HCT116 (cell line): ENCODE results near the gene SENP3. TPM values are rescaled to one million over a fixed set of nuclear protein-coding genes. Genes with fewer than 3 reads are reported as not detected.

Experiments
- ATAC-seq: fragments of 200-7000 bp; cut with Tn5 transposase; 2 replicates; pipeline ENCODE4 v1.9.1; 2020; ENCODE audit warnings: mild to moderate bottlenecking, moderate library complexity
- BruUV-seq: library from RNA; stranded (reverse); fragments of 400-500 nt; replicated peaks from 2 replicates; lab custom pipeline; 2021; lab: Mats Ljungman, UMichigan
- CTCF ChIA-PET: fragments of 300-600 bp; sonication (Branson Sonifier 250); formaldehyde crosslinking; loops from one replicate; lab custom pipeline; 2021; ENCODE audit warnings: antibody characterized with exemption; lab: Charles Lee
- POLR2A ChIA-PET: fragments of 300-600, 350-600 bp; sonication (Branson Sonifier 250); formaldehyde crosslinking; loops from one replicate; lab custom pipeline; 2021; ENCODE audit warnings: antibody characterized with exemption; lab: Charles Lee
- RAD21 ChIA-PET, 2 experiments: fragments of 300-600 bp; sonication (Branson Sonifier 250); formaldehyde crosslinking; loops; one replicate each; lab custom pipeline; 2023; ENCODE audit warnings: low total read pairs in 2 of 2; ENCODE audit not compliant: uncharacterized antibody in 2 of 2, unreplicated experiment in 2 of 2, low non-redundant PET in 1 of 2; lab: Charles Lee
- DNase-seq: peaks from one replicate; pipeline ENCODE4 v3.0.0-alpha.2; 2010; ENCODE audit warnings: low read depth, low spot score
- H2AFZ ChIP-seq: fragments of 200-600 bp; shearing (Covaris generic), sonication (generic); 2 replicates; pipeline ENCODE4 v1.6.1; 2017; ENCODE audit warnings: low read depth, mixed run types, mixed read lengths, antibody characterized with exemption, low read length; ENCODE audit not compliant: poor library complexity, severe bottlenecking
- H3K27ac ChIP-seq: 2 replicates; pipeline ENCODE4 v1.5.1; 2012; ENCODE audit warnings: low read depth, low read length
- H3K27me3 ChIP-seq: fragments of 200-600 bp; sonication (generic); 2 replicates; pipeline ENCODE4 v1.6.1; 2016; ENCODE audit warnings: mixed run types, low read length, mixed read lengths; ENCODE audit not compliant: insufficient read depth
- H3K36me3 ChIP-seq, 2 experiments: fragments of 200-500 bp in 1 of 2; fragments of 200-600 bp in 1 of 2; sonication (Bioruptor generic) in 1 of 2; sonication (generic) in 1 of 2; 2 replicates each; pipeline versions ENCODE4 v1.5.1 to v1.6.1; 2014 to 2016; ENCODE audit warnings: low read length in 2 of 2, inconsistent platforms in 1 of 2, mixed read lengths in 1 of 2, mixed run types in 1 of 2; ENCODE audit not compliant: insufficient read depth in 2 of 2, control insufficient read depth in 1 of 2
- H3K4me1 ChIP-seq, 2 experiments: fragments of 200-600 bp in 1 of 2; sonication (generic) in 1 of 2; 2 replicates each; pipeline versions ENCODE4 v1.5.1 to v1.6.1; 2012 to 2017; ENCODE audit warnings: low read length in 2 of 2, inconsistent platforms in 1 of 2, mild to moderate bottlenecking in 1 of 2, mixed read lengths in 1 of 2, mixed run types in 1 of 2, moderate library complexity in 1 of 2; ENCODE audit not compliant: insufficient read depth in 2 of 2, control insufficient read depth in 1 of 2
- H3K4me2 ChIP-seq: fragments of 200-600 bp; sonication (generic); 2 replicates; pipeline ENCODE4 v1.6.1; 2017; ENCODE audit warnings: mixed run types, low read length, mixed read lengths
- H3K4me3 ChIP-seq, 2 experiments: fragments of 200-600 bp in 1 of 2; sonication (generic) in 1 of 2; replicated peaks in 1 of 2; 2 replicates each; pipeline ENCODE4 v1.5.1; 2011 to 2016; ENCODE audit warnings: low read length in 2 of 2, control low read depth in 1 of 2, low read depth in 1 of 2, mild to moderate bottlenecking in 1 of 2, mixed read lengths in 1 of 2, mixed run types in 1 of 2
- H3K79me2 ChIP-seq: fragments of 200-600 bp; sonication (generic); 2 replicates; pipeline ENCODE4 v1.6.1; 2017; ENCODE audit warnings: mild to moderate bottlenecking, mixed run types, low read length, moderate library complexity, mixed read lengths; ENCODE audit not compliant: insufficient read depth
- H3K9ac ChIP-seq: fragments of 200-600 bp; sonication (generic); 2 replicates; pipeline ENCODE4 v1.6.1; 2016; ENCODE audit warnings: low read length, mixed read lengths
- H3K9me2 ChIP-seq: fragments of 200-600 bp; sonication (generic), shearing (Covaris generic); 2 replicates; pipeline ENCODE4 v1.6.1; 2017; ENCODE audit warnings: mixed run types, mild to moderate bottlenecking, moderate library complexity; ENCODE audit not compliant: insufficient read depth
- H3K9me3 ChIP-seq, 2 experiments: fragments of 200-500 bp in 1 of 2; fragments of 200-600 bp in 1 of 2; sonication (Bioruptor generic) in 1 of 2; sonication (generic) in 1 of 2; 2 replicates each; pipeline ENCODE4 v1.6.1; 2014 to 2017; ENCODE audit warnings: low read length in 2 of 2, mixed read lengths in 2 of 2, inconsistent platforms in 1 of 2, low read depth in 1 of 2, mild to moderate bottlenecking in 1 of 2, mixed run types in 1 of 2, moderate library complexity in 1 of 2; ENCODE audit not compliant: control insufficient read depth in 1 of 2, insufficient read depth in 1 of 2
- H4K20me1 ChIP-seq: fragments of 200-600 bp; sonication (generic), shearing (Covaris generic); 2 replicates; pipeline ENCODE4 v1.6.1; 2017; ENCODE audit warnings: mixed run types, mild to moderate bottlenecking, moderate library complexity; ENCODE audit not compliant: insufficient read depth
- EGR1 ChIP-seq: IDR thresholded peaks from 2 replicates; pipeline ENCODE4 v1.6.1; 2012; ENCODE audit warnings: low read depth
- ELF1 ChIP-seq: IDR thresholded peaks from 2 replicates; pipeline ENCODE4 v1.6.1; 2012; ENCODE audit warnings: low read depth, borderline replicate concordance
- REST ChIP-seq: IDR thresholded peaks from 2 replicates; pipeline ENCODE4 v1.6.1; 2012; ENCODE audit warnings: low read depth
- SRF ChIP-seq: IDR thresholded peaks from 2 replicates; pipeline ENCODE4 v1.6.1; 2012; ENCODE audit warnings: low read depth
- YY1 ChIP-seq: IDR thresholded peaks from 2 replicates; pipeline ENCODE4 v1.6.1; 2011; ENCODE audit warnings: low read length, low read depth, moderate library complexity, mild to moderate bottlenecking; ENCODE audit not compliant: insufficient replicate concordance; ENCODE audit errors: extremely low read depth
- ZBTB33 ChIP-seq: IDR thresholded peaks from 2 replicates; pipeline ENCODE4 v1.6.1; 2011; ENCODE audit warnings: mild to moderate bottlenecking, low read length, moderate library complexity; ENCODE audit not compliant: insufficient replicate concordance; ENCODE audit errors: extremely low read depth
- intact Hi-C: fragments of 100-400 bp; cut with micrococcal nuclease; formaldehyde crosslinking; loops from 2 replicates; pipeline ENCODE4 v1.10.0; 2022
- total RNA-seq: library from RNA; stranded (reverse); gene quantifications from one replicate; pipeline ENCODE4 v1.2.1, GENCODE V29; 2021; ENCODE audit not compliant: unreplicated experiment

SENP3 gene
- total RNA-seq, 1 experiment from 2014 or later, result 73.8 TPM

GRCh38 chr17:7592422-7593021 is 30.8 kb downstream of the SENP3 start:
- peaks cover 55 to 57% of the 10 kb centered on the region in 2 experiments; a peak in 3 of 4 replicates for H3K36me3 ChIP-seq
- H3K4me1 ChIP-seq, result peaks cover 0 to 14% of the 10 kb centered on the region in 2 experiments; a peak in 2 of 4 replicates
- H2AFZ ChIP-seq, result no peak overlapping the region
- no peak for ATAC-seq
- H4K20me1 ChIP-seq, result no peaks in the 10 kb centered on the region
- DNase-seq, result no peak
- no peaks in the 10 kb centered on the region for H3K9me3 ChIP-seq
- H3K27me3 ChIP-seq, result no peaks in the 10 kb centered on the region
- ChIA-PET POLR2A (no interaction called here), CTCF (no interaction called here), RAD21 (no interaction called here)
- H3K79me2 ChIP-seq, result no peaks in the 10 kb centered on the region
- no peak overlapping the region for H3K4me3 ChIP-seq
- intact Hi-C loops, result no loop called here
- no TSS peak for BruUV-seq
- H3K9ac ChIP-seq, result no peak overlapping the region
- TF ChIP-seq ELF1 (no peak), REST (no peak), EGR1 (no peak), ZBTB33 (no peak), YY1 (no peak), SRF (no peak)
- no peaks in the 10 kb centered on the region for H3K9me2 ChIP-seq
- no peak overlapping the region for H3K4me2 ChIP-seq
- no peak overlapping the region for H3K27ac ChIP-seq
